Upper lobe of left lung (tissue), 6 donors: ENCODE results near the gene NDUFV2. TPM values are rescaled to one million over a fixed set of nuclear protein-coding genes. Genes with fewer than 3 reads are reported as not detected.
"Not testable (repeated sequence)": the region's sequence is repeated elsewhere in the genome, so short reads cannot be mapped to it uniquely, and the experiment has no call there.

ENCODE experiments used
- ATAC-seq, 2 donors: fragments of 200-7000 bp; cut with Tn5 transposase; one replicate each; pipeline ENCODE4 v1.9.1; 2022; ENCODE audit warnings: mild to moderate bottlenecking in 2 of 2, moderate library complexity in 2 of 2; ENCODE audit not compliant: low FRiP score in 2 of 2
- DNase-seq, 2 donors: peaks; one replicate each; pipeline ENCODE4 v3.0.0-alpha.2; 2019 to 2020
- H3K27ac ChIP-seq, 4 donors: fragments of 200-600 bp; sonication (generic); one replicate each; pipeline ENCODE4 v1.5.1; 2016 to 2019
- H3K27me3 ChIP-seq, 4 donors: fragments of 200-600 bp; sonication (generic); one replicate each; pipeline ENCODE4 v1.5.1; 2017 to 2019
- H3K36me3 ChIP-seq, 4 donors: fragments of 200-600 bp; sonication (generic); one replicate each; pipeline ENCODE4 v1.5.1; 2016 to 2019
- H3K4me1 ChIP-seq, 4 donors: fragments of 200-600 bp; sonication (generic); one replicate each; pipeline ENCODE4 v1.5.1; 2018 to 2019
- H3K4me3 ChIP-seq, 4 donors: fragments of 200-600 bp; sonication (generic); one replicate each; pipeline ENCODE4 v1.5.1; 2017 to 2019; ENCODE audit warnings: mild to moderate bottlenecking in 2 of 4, moderate library complexity in 1 of 4
- H3K9me3 ChIP-seq, 4 donors: fragments of 200-600 bp; sonication (generic); one replicate each; pipeline ENCODE4 v1.5.1; 2018 to 2019
- EP300 ChIP-seq, 4 donors: sonication (generic); formaldehyde crosslinking; IDR thresholded peaks; one replicate each; pipeline ENCODE4 v1.5.1; 2017; ENCODE audit warnings: antibody characterized with exemption in 4 of 4, control low read depth in 2 of 4
- POLR2A ChIP-seq, 4 donors: fragments of 450-650 bp; IDR thresholded peaks; one replicate each; pipeline ENCODE4 v1.5.1; 2016 to 2017; ENCODE audit warnings: antibody characterized with exemption in 4 of 4, mild to moderate bottlenecking in 2 of 4
- POLR2AphosphoS5 ChIP-seq, 2 donors: sonication (generic); formaldehyde crosslinking; IDR thresholded peaks; one replicate each; pipeline ENCODE4 v1.5.1; 2017; ENCODE audit warnings: antibody characterized with exemption in 2 of 2
- WGBS, 2 donors: methylation state at CpG; one replicate each; pipeline ENCODE4 v1.1.5; 2017 to 2018; 5-methylcytosine and 5-hydroxymethylcytosine counted together
- total RNA-seq, 6 donors: library from RNA; depleted of rRNA in 4 of 6; stranded (reverse); fragments of >200 nt in 4 of 6; gene quantifications; one replicate each; pipeline versions ENCODE4 v1.1.0 to v1.2.1, GENCODE V29; 2016 to 2021
- TF ChIP-seq, protein P1 (sequence below), 6 experiments: fragments of 450-650 bp in 4 of 6; fragments of 200-600 bp in 2 of 6; sonication (generic) in 2 of 6; IDR thresholded peaks; one replicate each; pipeline ENCODE4 v1.5.1; 2016 to 2019; ENCODE audit warnings: antibody characterized with exemption in 6 of 6
- donor health status: DM: no; HTN: no; CAD: no; lungs with moderate emphysema.
- donor health status: DM: no; HTN: yes; CAD: no; lungs with severe emphysema.

Gene NDUFV2
- total RNA-seq, 6 donors from 2014 or later = 45.3 to 154 (median 113) TPM

DNA sequence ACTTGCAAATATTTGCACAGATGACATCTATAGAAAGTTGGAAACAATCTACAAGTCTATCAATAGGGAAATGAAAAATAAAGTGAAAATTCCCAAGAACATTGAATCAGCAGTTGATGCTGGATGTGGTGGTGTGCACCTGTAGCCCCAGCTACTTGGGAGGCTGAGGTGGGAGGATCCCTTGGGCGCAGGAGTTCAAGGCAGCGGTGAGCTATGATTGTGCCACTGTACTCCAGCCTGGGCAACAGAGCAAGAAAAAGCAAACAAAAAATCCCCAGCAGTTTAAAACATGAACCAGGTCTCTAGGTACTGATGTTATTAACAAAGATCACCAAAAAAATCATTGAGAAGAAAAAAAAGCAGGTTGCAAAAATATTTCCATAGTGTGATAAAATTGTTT lies 15.4 kb upstream of the NDUFV2 start:
- Histone ChIP-seq H3K36me3 (no peaks in the 10 kb centered on the region), H3K4me1 (peaks cover 2 to 16% (median 13%) of the 10 kb centered on the region in 4 donors), H3K9me3 (no peaks in the 10 kb centered on the region), H3K27ac (no peak overlapping the region), H3K27me3 (no peaks in the 10 kb centered on the region), H3K4me3 (no peak overlapping the region)
- DNase-seq (no peak), ATAC-seq (no peak)
- 94 to 96% methylated on average over 2 of the region's 2 CpGs for WGBS, 2 donors
- TF ChIP-seq EP300 (IDR thresholded peaks at IDR 0.05) = no peak
- TF ChIP-seq POLR2AphosphoS5 (IDR thresholded peaks at IDR 0.05) = no peak
- TF ChIP-seq POLR2A (IDR thresholded peaks at IDR 0.05) = no peak
- TF ChIP-seq, protein P1, sequence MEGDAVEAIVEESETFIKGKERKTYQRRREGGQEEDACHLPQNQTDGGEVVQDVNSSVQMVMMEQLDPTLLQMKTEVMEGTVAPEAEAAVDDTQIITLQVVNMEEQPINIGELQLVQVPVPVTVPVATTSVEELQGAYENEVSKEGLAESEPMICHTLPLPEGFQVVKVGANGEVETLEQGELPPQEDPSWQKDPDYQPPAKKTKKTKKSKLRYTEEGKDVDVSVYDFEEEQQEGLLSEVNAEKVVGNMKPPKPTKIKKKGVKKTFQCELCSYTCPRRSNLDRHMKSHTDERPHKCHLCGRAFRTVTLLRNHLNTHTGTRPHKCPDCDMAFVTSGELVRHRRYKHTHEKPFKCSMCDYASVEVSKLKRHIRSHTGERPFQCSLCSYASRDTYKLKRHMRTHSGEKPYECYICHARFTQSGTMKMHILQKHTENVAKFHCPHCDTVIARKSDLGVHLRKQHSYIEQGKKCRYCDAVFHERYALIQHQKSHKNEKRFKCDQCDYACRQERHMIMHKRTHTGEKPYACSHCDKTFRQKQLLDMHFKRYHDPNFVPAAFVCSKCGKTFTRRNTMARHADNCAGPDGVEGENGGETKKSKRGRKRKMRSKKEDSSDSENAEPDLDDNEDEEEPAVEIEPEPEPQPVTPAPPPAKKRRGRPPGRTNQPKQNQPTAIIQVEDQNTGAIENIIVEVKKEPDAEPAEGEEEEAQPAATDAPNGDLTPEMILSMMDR (IDR thresholded peaks at IDR 0.05) = no peak

DNA sequence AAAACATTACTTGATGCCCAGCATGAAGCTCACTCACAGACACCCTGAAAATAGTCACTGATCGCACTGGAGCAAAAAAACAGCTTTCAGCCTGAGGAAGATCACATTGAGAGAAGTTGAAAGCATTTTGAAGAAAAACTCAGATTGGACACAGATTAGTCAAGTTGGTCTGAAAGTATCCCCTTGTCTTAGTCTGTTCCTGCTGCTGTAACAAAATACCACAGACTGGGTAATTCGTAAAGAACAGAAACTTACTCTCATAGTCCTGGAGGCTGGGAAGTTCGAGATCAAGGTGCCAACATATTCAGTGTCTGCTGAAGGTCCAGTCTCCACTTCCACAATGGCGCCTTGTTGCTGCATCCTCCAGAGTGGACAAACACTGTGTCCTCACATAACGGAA lies 14.2 kb upstream of the NDUFV2 start:
- H3K36me3 ChIP-seq = no peaks in the 10 kb centered on the region
- 95 to 97% methylated on average over 5 of the region's 5 CpGs for WGBS, 2 donors
- H3K27me3 ChIP-seq = no peaks in the 10 kb centered on the region
- no peak overlapping the region for H3K27ac ChIP-seq
- H3K4me1 ChIP-seq = peaks cover 4 to 8% (median 5%) of the 10 kb centered on the region in 4 donors
- ATAC-seq (no peak), DNase-seq (no peak)
- TF ChIP-seq POLR2AphosphoS5 (IDR thresholded peaks at IDR 0.05) = no peak
- TF ChIP-seq, protein P1 (IDR thresholded peaks at IDR 0.05) = no peak
- no peak for TF ChIP-seq EP300 (IDR thresholded peaks at IDR 0.05)
- no peak for TF ChIP-seq POLR2A (IDR thresholded peaks at IDR 0.05)
- H3K9me3 ChIP-seq = no peaks in the 10 kb centered on the region
- no peak overlapping the region for H3K4me3 ChIP-seq

DNA sequence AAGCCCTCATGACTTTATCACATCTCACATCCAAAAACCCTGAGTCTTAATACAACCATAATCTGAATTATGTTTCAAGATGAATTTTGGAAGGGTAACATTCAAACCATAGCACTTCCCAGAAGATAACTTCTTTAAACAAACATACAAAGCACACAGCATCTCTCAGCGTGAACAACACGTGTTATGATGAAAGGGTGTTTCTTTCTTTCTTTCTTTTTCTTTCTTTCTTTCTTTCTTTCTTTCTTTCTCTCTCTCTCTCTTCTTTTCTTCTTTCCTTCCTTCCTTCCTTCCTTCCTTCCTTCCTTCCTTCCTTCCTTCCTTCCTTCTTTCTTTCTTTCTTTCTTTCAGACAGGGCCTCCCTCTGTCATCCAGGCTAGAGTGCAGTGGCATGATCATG lies 13.8 kb upstream of the NDUFV2 start:
- H3K36me3 ChIP-seq, DNase-seq, H3K4me3 ChIP-seq, ATAC-seq, H3K27me3 ChIP-seq, H3K4me1 ChIP-seq, H3K27ac ChIP-seq, H3K9me3 ChIP-seq: not testable (repeated sequence)
- WGBS, 2 donors = 94 to 95% methylated on average over 2 of the region's 2 CpGs

DNA sequence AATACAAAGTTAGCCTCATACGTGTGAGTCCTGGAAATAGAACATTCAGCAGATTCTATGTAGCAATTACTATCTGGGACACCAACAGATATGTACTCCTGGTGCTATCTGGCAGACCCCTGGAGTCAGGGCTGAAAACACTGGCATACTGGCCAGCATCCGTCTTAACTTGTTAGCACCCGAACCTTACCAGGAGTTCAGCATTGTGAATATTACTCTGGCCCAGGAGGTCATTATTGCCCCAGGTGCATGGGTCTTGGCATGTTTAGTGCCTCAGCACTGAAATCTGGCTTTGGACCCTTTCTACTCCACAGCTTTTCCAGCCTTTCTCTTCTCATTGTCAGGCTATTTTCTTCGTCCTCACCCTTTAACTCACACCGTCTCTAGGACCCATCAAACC lies 11.9 kb upstream of the NDUFV2 start:
- DNase-seq (no peak), ATAC-seq (no peak)
- H3K9me3 ChIP-seq = no peaks in the 10 kb centered on the region
- no peak overlapping the region for H3K27ac ChIP-seq
- TF ChIP-seq EP300 (IDR thresholded peaks at IDR 0.05) = no peak
- no peak for TF ChIP-seq POLR2AphosphoS5 (IDR thresholded peaks at IDR 0.05)
- TF ChIP-seq POLR2A (IDR thresholded peaks at IDR 0.05) = no peak
- TF ChIP-seq, protein P1 (IDR thresholded peaks at IDR 0.05) = no peak
- no peaks in the 10 kb centered on the region for H3K36me3 ChIP-seq
- no peaks in the 10 kb centered on the region for H3K27me3 ChIP-seq
- peaks cover 0 to 15% (median 6%) of the 10 kb centered on the region in 4 donors for H3K4me1 ChIP-seq
- WGBS, 2 donors = 87 to 94% methylated on average over 5 of the region's 5 CpGs
- H3K4me3 ChIP-seq = no peak overlapping the region

DNA sequence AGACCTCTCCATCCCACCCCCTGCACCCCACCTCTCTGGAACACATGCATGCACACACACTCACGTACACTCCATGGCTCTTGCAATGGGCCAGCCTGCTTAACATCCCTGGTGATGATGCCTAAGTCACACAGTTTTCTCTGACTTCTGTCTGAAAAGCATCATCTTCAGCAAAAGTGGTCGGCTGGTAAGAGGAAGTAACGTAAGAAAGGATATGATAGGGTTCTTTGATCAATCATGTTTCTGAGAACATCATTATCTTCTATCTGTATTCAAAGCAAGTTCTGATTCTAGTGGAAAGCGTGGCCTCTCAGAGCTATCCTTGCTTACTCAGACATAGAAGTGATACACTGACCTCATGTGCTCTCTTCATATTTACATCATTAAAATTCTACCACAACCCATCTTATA lies 11.4 kb upstream of the NDUFV2 start:
- peak in 1 of 2 donors; percentile 19 for ATAC-seq
- WGBS, 2 donors = 77 to 79% methylated on average over 4 of the region's 4 CpGs
- DNase-seq = no peak

More for the DNA sequence above, 11.4 kb upstream of the NDUFV2 start:
- Histone ChIP-seq H3K36me3 (no peaks in the 10 kb centered on the region), H3K27me3 (no peaks in the 10 kb centered on the region), H3K4me3 (no peak overlapping the region), H3K9me3 (no peaks in the 10 kb centered on the region), H3K4me1 (peaks cover 0 to 18% (median 7%) of the 10 kb centered on the region in 4 donors), H3K27ac (no peak overlapping the region)
- TF ChIP-seq POLR2AphosphoS5 (IDR thresholded peaks at IDR 0.05) = no peak
- TF ChIP-seq, protein P1 (IDR thresholded peaks at IDR 0.05) = no peak
- TF ChIP-seq EP300 (IDR thresholded peaks at IDR 0.05) = no peak
- TF ChIP-seq POLR2A (IDR thresholded peaks at IDR 0.05) = no peak
